Suprapubic skin (tissue), 4 donors: Measurements from ENCODE around the gene SCD5.

Source experiments
- EP300 ChIP-seq: sonication (generic); formaldehyde crosslinking; IDR thresholded peaks from one replicate; pipeline ENCODE4 v1.6.1; 2017; ENCODE audit warnings: antibody characterized with exemption
- POLR2A ChIP-seq, 2 donors: fragments of 450-650 bp; IDR thresholded peaks; one replicate each; pipeline ENCODE4 v1.6.1; 2017; ENCODE audit warnings: antibody characterized with exemption in 2 of 2, mild to moderate bottlenecking in 2 of 2, moderate library complexity in 2 of 2
- POLR2AphosphoS5 ChIP-seq, 3 donors: sonication (generic); formaldehyde crosslinking; IDR thresholded peaks; one replicate each; pipeline ENCODE4 v1.6.1; 2017; ENCODE audit warnings: antibody characterized with exemption in 3 of 3
- TF ChIP-seq, protein P1 (sequence below), 2 donors: fragments of 200-600 bp in 1 of 2; fragments of 450-650 bp in 1 of 2; sonication (generic) in 1 of 2; IDR thresholded peaks; one replicate each; pipeline ENCODE4 v1.5.1; 2016 to 2019; ENCODE audit warnings: antibody characterized with exemption in 2 of 2, mild to moderate bottlenecking in 1 of 2, moderate library complexity in 1 of 2

GRCh38 chr4:82677327-82677726 is 121.3 kb downstream of the SCD5 start:
- TF ChIP-seq, protein P1, sequence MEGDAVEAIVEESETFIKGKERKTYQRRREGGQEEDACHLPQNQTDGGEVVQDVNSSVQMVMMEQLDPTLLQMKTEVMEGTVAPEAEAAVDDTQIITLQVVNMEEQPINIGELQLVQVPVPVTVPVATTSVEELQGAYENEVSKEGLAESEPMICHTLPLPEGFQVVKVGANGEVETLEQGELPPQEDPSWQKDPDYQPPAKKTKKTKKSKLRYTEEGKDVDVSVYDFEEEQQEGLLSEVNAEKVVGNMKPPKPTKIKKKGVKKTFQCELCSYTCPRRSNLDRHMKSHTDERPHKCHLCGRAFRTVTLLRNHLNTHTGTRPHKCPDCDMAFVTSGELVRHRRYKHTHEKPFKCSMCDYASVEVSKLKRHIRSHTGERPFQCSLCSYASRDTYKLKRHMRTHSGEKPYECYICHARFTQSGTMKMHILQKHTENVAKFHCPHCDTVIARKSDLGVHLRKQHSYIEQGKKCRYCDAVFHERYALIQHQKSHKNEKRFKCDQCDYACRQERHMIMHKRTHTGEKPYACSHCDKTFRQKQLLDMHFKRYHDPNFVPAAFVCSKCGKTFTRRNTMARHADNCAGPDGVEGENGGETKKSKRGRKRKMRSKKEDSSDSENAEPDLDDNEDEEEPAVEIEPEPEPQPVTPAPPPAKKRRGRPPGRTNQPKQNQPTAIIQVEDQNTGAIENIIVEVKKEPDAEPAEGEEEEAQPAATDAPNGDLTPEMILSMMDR (IDR thresholded peaks at IDR 0.05) = no peak
- no peak for TF ChIP-seq EP300
- TF ChIP-seq POLR2A (IDR thresholded peaks at IDR 0.05) = no peak
- TF ChIP-seq POLR2AphosphoS5 (IDR thresholded peaks at IDR 0.05) = no peak
